Measurements from ENCODE around the gene ADISSP. TPM values are rescaled to one million over a fixed set of nuclear protein-coding genes. Genes with fewer than 3 reads are reported as not detected.

The ADISSP gene
- total RNA-seq, 1 experiment from 2014 or later = 99.4 TPM

DNA sequence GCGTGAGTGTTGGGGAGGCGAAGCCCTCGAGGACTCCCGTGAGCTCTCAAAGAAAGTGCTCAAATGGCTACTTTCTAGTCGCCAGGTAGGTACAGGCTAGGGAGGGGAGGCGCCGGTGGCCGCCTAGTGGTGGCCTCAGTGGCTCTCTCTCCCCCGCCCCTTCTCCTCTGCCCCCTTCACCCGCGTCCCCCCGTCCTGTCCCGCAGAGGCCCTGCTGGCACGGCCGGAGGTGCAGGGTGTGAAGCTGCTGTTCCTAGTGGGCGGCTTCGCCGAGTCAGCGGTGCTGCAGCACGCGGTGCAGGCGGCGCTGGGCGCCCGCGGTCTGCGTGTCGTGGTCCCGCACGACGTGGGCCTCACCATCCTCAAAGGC lies 16.3 kb downstream of the ADISSP start:
- Histone ChIP-seq H3K36me3 (ENCODE audit: control insufficient read depth in 1 of 2, insufficient read depth in 2 of 2, low read length in 2 of 2) (peaks cover 6 to 20% of the 10 kb centered on the region in 2 experiments; a peak in 3 of 4 replicates), H3K4me1 (ENCODE audit: control insufficient read depth in 1 of 2, insufficient read depth in 2 of 2, low read length in 2 of 2) (peaks cover 0 to 8% of the 10 kb centered on the region in 2 experiments; a peak in 1 of 4 replicates), H3K4me2 (ENCODE audit: low read length) (no peak overlapping the region), H2AFZ (ENCODE audit: low read depth, low read length, poor library complexity, severe bottlenecking) (no peak overlapping the region), H4K20me1 (ENCODE audit: insufficient read depth) (no peaks in the 10 kb centered on the region), H3K4me3 (replicated peaks in 1 of 2; ENCODE audit: low read depth in 1 of 2, low read length in 2 of 2) (no peak overlapping the region), H3K27me3 (ENCODE audit: insufficient read depth, low read length) (no peaks in the 10 kb centered on the region), H3K9me3 (ENCODE audit: control insufficient read depth in 1 of 2, insufficient read depth in 1 of 2, low read depth in 1 of 2, low read length in 2 of 2) (no peaks in the 10 kb centered on the region), H3K27ac (ENCODE audit: low read depth, low read length) (no peak overlapping the region), H3K79me2 (ENCODE audit: insufficient read depth, low read length) (0 out of 2 replicates have a peak, but pooled peaks cover 2% of the 10 kb centered on the region), H3K9ac (ENCODE audit: low read length) (no peak overlapping the region), H3K9me2 (ENCODE audit: insufficient read depth) (no peaks in the 10 kb centered on the region)
- intact Hi-C loops (cut with micrococcal nuclease) = no loop called here
- POLR2A ChIA-PET = no interaction called here
- RAD21 ChIA-PET (ENCODE audit: low non-redundant PET in 1 of 2, low total read pairs in 2 of 2, uncharacterized antibody in 2 of 2, unreplicated experiment in 2 of 2) = no interaction called here
- BruUV-seq (replicated peaks) = no TSS peak
- CTCF ChIA-PET = interaction anchor here (0.8 to 3.8 kb wide), 2 partner anchors 17 to 35 kb away, joined by 3 to 9 read pairs; partner anchors contain the start of genes ADISSP and CENPB
- DNase-seq (ENCODE audit: low read depth, low spot score) (no peak), ATAC-seq (no peak)
- TF ChIP-seq, protein P1, sequence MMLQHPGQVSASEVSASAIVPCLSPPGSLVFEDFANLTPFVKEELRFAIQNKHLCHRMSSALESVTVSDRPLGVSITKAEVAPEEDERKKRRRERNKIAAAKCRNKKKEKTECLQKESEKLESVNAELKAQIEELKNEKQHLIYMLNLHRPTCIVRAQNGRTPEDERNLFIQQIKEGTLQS (IDR thresholded peaks at IDR 0.05) = no peak
- TF ChIP-seq SRF (IDR thresholded peaks at IDR 0.05; ENCODE audit: low read depth) = no peak
- TF ChIP-seq POLR2AphosphoS5 (IDR thresholded peaks at IDR 0.05; ENCODE audit: low read depth, low read length) = no peak
- TF ChIP-seq SIN3A (IDR thresholded peaks at IDR 0.05; ENCODE audit: low read depth) = no peak
- TF ChIP-seq, protein P2, sequence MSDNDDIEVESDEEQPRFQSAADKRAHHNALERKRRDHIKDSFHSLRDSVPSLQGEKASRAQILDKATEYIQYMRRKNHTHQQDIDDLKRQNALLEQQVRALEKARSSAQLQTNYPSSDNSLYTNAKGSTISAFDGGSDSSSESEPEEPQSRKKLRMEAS (IDR thresholded peaks at IDR 0.05) = no peak
- TF ChIP-seq EZH2phosphoT487 (IDR thresholded peaks at IDR 0.05; ENCODE audit: borderline replicate concordance) = no peak
- TF ChIP-seq SP1 (IDR thresholded peaks at IDR 0.05; ENCODE audit: low read depth) = no peak
- TF ChIP-seq YY1 (IDR thresholded peaks at IDR 0.05; ENCODE audit: extremely low read depth, insufficient replicate concordance, low read depth, low read length) = no peak
- TF ChIP-seq, protein P3, sequence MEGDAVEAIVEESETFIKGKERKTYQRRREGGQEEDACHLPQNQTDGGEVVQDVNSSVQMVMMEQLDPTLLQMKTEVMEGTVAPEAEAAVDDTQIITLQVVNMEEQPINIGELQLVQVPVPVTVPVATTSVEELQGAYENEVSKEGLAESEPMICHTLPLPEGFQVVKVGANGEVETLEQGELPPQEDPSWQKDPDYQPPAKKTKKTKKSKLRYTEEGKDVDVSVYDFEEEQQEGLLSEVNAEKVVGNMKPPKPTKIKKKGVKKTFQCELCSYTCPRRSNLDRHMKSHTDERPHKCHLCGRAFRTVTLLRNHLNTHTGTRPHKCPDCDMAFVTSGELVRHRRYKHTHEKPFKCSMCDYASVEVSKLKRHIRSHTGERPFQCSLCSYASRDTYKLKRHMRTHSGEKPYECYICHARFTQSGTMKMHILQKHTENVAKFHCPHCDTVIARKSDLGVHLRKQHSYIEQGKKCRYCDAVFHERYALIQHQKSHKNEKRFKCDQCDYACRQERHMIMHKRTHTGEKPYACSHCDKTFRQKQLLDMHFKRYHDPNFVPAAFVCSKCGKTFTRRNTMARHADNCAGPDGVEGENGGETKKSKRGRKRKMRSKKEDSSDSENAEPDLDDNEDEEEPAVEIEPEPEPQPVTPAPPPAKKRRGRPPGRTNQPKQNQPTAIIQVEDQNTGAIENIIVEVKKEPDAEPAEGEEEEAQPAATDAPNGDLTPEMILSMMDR (IDR thresholded peaks at IDR 0.05 in 2 of 3, conservative IDR thresholded peaks at IDR 0.05 in 1 of 3; ENCODE audit: borderline replicate concordance in 1 of 3, insufficient read depth in 1 of 3, low read depth in 2 of 3, low read length in 2 of 3) = no peak
- TF ChIP-seq, protein P4, sequence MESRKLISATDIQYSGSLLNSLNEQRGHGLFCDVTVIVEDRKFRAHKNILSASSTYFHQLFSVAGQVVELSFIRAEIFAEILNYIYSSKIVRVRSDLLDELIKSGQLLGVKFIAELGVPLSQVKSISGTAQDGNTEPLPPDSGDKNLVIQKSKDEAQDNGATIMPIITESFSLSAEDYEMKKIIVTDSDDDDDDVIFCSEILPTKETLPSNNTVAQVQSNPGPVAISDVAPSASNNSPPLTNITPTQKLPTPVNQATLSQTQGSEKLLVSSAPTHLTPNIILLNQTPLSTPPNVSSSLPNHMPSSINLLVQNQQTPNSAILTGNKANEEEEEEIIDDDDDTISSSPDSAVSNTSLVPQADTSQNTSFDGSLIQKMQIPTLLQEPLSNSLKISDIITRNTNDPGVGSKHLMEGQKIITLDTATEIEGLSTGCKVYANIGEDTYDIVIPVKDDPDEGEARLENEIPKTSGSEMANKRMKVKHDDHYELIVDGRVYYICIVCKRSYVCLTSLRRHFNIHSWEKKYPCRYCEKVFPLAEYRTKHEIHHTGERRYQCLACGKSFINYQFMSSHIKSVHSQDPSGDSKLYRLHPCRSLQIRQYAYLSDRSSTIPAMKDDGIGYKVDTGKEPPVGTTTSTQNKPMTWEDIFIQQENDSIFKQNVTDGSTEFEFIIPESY (IDR thresholded peaks at IDR 0.05; ENCODE audit: extremely low read depth, insufficient replicate concordance, low read length) = no peak
- TF ChIP-seq JUND (IDR thresholded peaks at IDR 0.05) = no peak
- TF ChIP-seq ZFX (IDR thresholded peaks at IDR 0.05) = no peak
- no peak for TF ChIP-seq EZH2 (IDR thresholded peaks at IDR 0.05)
- TF ChIP-seq, protein P5, sequence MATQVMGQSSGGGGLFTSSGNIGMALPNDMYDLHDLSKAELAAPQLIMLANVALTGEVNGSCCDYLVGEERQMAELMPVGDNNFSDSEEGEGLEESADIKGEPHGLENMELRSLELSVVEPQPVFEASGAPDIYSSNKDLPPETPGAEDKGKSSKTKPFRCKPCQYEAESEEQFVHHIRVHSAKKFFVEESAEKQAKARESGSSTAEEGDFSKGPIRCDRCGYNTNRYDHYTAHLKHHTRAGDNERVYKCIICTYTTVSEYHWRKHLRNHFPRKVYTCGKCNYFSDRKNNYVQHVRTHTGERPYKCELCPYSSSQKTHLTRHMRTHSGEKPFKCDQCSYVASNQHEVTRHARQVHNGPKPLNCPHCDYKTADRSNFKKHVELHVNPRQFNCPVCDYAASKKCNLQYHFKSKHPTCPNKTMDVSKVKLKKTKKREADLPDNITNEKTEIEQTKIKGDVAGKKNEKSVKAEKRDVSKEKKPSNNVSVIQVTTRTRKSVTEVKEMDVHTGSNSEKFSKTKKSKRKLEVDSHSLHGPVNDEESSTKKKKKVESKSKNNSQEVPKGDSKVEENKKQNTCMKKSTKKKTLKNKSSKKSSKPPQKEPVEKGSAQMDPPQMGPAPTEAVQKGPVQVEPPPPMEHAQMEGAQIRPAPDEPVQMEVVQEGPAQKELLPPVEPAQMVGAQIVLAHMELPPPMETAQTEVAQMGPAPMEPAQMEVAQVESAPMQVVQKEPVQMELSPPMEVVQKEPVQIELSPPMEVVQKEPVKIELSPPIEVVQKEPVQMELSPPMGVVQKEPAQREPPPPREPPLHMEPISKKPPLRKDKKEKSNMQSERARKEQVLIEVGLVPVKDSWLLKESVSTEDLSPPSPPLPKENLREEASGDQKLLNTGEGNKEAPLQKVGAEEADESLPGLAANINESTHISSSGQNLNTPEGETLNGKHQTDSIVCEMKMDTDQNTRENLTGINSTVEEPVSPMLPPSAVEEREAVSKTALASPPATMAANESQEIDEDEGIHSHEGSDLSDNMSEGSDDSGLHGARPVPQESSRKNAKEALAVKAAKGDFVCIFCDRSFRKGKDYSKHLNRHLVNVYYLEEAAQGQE (IDR thresholded peaks at IDR 0.05; ENCODE audit: low read depth) = no peak
- TF ChIP-seq CEBPB (IDR thresholded peaks at IDR 0.05; ENCODE audit: low read depth) = no peak
- TF ChIP-seq TCF7L2 (IDR thresholded peaks at IDR 0.05; ENCODE audit: borderline replicate concordance, extremely low read depth, insufficient read depth, insufficient read length) = no peak
- TF ChIP-seq RAD21 (IDR thresholded peaks at IDR 0.05; ENCODE audit: low read depth) = no peak

All from HCT116 (cell line).